Ammon's horn (tissue), 1 donor: Measurements from ENCODE around the gene ARRDC5.
"Not testable (repeated sequence)": the region's sequence is repeated elsewhere in the genome, so short reads cannot be mapped to it uniquely, and the experiment has no call there.

ENCODE experiments used
- DNase-seq: peaks from one replicate; pipeline ENCODE4 v3.0.0-alpha.2; 2016; ENCODE audit warnings: low spot score

The ARRDC5 gene

GRCh38 chr19:4909897-4910593 lies 7.3 kb upstream of the ARRDC5 start:
- DNase-seq: peak; percentile 94

- DNase-seq: no peak
These were observed 6.6 kb upstream of the ARRDC5 start, which contains the start of gene UHRF1 for GRCh38 chr19:4909156-4909896. UHRF1 (plus strand) TSS chr19:4909501; CDS start chr19:4910886, 1,385 bp downstream.

GRCh38 chr19:4908781-4909155 lies 6.1 kb upstream of the ARRDC5 start:
- DNase-seq: no peak

- DNase-seq: no peak
These were observed 5.7 kb upstream of the ARRDC5 start for GRCh38 chr19:4908360-4908759.

- no peak for DNase-seq
These were observed 4.3 kb upstream of the ARRDC5 start for GRCh38 chr19:4906963-4907362.

GRCh38 chr19:4904481-4904880 lies 1.8 kb upstream of the ARRDC5 start:
- no peak for DNase-seq

GRCh38 chr19:4900879-4901278 lies 1.8 kb downstream of the ARRDC5 start:
- not testable (repeated sequence) for DNase-seq

GRCh38 chr19:4897146-4897545 lies 5.5 kb downstream of the ARRDC5 start:
- DNase-seq: no peak

GRCh38 chr19:4896372-4896771 lies 6.3 kb downstream of the ARRDC5 start:
- DNase-seq: no peak

- not testable (repeated sequence) for DNase-seq
These were observed 9.7 kb downstream of the ARRDC5 start for GRCh38 chr19:4892962-4893361.

GRCh38 chr19:4891066-4891465 lies 11.6 kb downstream of the ARRDC5 start:
- DNase-seq: no peak

GRCh38 chr19:4889034-4889815 lies 13.5 kb downstream of the ARRDC5 start:
- DNase-seq: no peak

GRCh38 chr19:4887803-4888202 lies 14.9 kb downstream of the ARRDC5 start:
- not testable (repeated sequence) for DNase-seq

- not testable (repeated sequence) for DNase-seq
These were observed 17.7 kb downstream of the ARRDC5 start for GRCh38 chr19:4884993-4885392.

- not testable (repeated sequence) for DNase-seq
These were observed 19.8 kb downstream of the ARRDC5 start for GRCh38 chr19:4882874-4883273.

- DNase-seq: no peak
These were observed 23.7 kb downstream of the ARRDC5 start for GRCh38 chr19:4879041-4879440.

GRCh38 chr19:4878491-4878968 lies 24.2 kb downstream of the ARRDC5 start:
- DNase-seq: peak; percentile 74

- peak; percentile 95 for DNase-seq
These were observed 24.8 kb downstream of the ARRDC5 start for GRCh38 chr19:4877753-4878490.

- no peak for DNase-seq
These were observed 28.8 kb downstream of the ARRDC5 start for GRCh38 chr19:4873930-4874329.

- DNase-seq: no peak
These were observed 31.0 kb downstream of the ARRDC5 start for GRCh38 chr19:4871711-4872110.

GRCh38 chr19:4870025-4870700 lies 32.5 kb downstream of the ARRDC5 start:
- no peak for DNase-seq
